GM11168 (cell line): ENCODE results near the gene DCPS.
"Not testable (repeated sequence)": the region's sequence is repeated elsewhere in the genome, so short reads cannot be mapped to it uniquely, and the experiment has no call there.

Experiments used
- in situ Hi-C: fragments of 300-500 bp; cut with MboI; formaldehyde crosslinking; loops from one replicate; pipeline ENCODE4 v1.12.0; 2022; ENCODE audit warnings: low sequenced_read_pairs; ENCODE audit not compliant: unreplicated experiment

The DCPS gene

DNA sequence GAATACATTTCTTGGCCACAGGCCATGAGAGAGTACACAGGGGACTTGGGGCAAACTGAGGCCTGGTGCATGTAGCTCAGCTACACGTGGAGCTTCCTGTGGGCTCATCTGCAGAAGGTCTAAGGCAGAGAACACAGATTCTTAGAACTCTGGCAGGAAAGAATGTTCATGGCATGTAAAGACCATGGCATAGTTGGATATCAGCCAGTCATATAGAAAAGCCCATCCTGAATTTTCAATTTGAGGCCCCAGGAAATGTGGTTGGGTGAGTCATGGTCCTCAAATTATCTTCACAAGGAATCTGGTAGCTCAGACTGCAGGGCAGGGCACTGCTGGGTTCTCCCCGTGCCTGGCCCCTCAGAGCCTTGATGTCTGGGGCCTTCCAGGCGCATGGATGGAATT, 37.9 kb downstream of the DCPS start:
- in situ Hi-C loops = no loop called here

- in situ Hi-C loops = no loop called here
These were observed 39.2 kb downstream of the DCPS start for GRCh38 chr11:126343051-126343450.

- in situ Hi-C loops = no loop called here
These were observed 40.6 kb downstream of the DCPS start for GRCh38 chr11:126344141-126345080.

DNA sequence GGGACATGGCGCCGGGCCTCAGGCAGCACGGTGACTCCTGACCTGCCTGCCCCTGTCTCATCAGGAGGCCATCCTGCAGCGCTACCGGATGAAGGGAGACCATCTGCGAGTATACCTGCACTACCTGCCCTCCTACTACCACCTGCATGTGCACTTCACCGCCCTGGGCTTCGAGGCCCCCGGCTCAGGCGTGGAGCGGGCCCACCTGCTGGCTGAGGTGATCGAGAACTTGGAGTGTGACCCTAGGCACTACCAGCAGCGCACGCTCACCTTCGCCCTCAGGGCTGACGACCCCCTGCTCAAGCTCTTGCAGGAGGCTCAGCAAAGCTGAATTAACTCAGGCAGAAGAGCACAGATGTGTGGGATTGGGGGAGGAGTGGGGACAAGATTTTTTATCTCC, 41.4 kb downstream of the DCPS start:
- in situ Hi-C loops = no loop called here

DNA sequence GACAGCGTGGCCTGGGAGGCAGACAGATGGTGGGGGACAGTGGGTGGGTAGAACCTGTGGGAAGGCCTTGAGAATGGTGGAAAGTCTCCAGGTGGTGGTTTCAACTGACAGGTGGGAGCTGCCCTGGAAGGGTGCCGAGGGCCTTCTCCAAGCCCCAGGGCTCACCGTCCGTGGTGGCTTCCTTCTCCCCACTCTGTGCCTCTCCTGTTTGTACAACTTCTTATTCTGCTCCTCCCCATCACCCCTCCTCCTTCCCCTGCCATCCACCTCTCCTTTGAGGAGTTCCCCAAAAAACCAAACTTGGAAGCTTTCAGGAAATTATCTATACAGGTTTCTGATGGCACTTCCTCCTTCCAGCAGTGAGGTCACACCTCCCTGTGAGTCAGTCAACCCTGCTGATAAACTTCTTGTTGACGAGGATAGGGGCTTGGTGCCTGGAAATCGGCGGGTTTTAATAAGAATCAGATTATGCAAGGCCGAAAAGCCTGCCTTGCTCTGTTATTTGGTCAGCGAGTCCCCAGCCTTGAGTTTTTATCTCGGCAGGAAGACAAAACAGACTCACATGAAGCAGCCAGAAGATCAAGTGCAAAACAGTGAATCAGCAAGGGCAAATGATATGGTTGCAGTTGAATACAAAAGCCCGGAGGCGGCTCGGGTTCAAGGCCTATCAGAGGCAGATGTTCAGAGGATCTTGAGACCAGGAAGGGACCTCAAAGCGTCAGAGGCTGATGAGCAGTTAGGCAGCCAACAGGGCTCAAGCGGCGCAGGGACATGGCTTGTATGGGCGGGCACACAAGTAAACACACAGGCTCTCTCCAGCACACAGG, 42.1 kb downstream of the DCPS start:
- in situ Hi-C loops = no loop called here

DNA sequence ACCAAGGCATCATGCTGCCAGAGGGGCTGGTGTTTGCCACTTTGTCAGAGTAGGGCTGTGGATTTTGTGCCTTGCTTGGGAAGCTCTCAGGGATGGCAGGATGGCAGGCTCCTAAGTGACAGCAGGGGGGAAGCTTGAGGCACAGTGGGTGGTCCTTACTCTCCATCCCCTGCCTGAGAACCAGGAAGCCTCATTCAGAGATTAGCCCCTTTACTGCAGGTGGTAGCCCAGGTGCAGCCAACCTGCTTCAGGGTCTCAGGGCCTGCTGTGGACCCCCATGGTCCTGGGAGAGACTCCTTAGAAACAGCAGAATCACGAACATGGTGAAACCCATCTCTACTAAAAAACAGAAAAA, 42.7 kb downstream of the DCPS start:
- in situ Hi-C loops = no loop called here

DNA sequence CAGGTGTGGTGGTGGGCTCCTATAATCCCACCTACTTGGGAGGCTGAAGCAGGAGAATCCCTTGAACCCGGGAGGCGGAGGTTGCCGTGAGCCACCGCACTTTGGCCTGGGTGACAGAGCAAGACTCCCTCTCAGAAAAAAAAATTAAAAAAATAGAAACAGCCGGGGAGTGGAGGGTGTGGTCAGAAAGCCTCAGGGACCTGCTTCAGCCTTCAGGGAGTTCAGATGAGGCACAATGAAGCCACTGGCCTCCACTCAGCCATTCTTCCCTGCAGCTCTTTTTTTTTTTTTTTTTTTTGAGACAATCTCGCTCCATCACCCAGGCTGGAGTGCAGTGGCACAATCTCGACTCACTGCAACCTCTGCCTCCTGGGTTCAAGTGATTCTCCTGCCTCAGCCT, 43.1 kb downstream of the DCPS start:
- in situ Hi-C loops = not testable (repeated sequence)

- in situ Hi-C loops = no loop called here
These were observed 44.1 kb downstream of the DCPS start for GRCh38 chr11:126347751-126348668.

GRCh38 chr11:126348806-126349582, 45.1 kb downstream of the DCPS start:
- in situ Hi-C loops = no loop called here

GRCh38 chr11:126350836-126351235, 47.0 kb downstream of the DCPS start:
- in situ Hi-C loops = no loop called here

GRCh38 chr11:126352163-126352562, 48.3 kb downstream of the DCPS start:
- in situ Hi-C loops = no loop called here

DNA sequence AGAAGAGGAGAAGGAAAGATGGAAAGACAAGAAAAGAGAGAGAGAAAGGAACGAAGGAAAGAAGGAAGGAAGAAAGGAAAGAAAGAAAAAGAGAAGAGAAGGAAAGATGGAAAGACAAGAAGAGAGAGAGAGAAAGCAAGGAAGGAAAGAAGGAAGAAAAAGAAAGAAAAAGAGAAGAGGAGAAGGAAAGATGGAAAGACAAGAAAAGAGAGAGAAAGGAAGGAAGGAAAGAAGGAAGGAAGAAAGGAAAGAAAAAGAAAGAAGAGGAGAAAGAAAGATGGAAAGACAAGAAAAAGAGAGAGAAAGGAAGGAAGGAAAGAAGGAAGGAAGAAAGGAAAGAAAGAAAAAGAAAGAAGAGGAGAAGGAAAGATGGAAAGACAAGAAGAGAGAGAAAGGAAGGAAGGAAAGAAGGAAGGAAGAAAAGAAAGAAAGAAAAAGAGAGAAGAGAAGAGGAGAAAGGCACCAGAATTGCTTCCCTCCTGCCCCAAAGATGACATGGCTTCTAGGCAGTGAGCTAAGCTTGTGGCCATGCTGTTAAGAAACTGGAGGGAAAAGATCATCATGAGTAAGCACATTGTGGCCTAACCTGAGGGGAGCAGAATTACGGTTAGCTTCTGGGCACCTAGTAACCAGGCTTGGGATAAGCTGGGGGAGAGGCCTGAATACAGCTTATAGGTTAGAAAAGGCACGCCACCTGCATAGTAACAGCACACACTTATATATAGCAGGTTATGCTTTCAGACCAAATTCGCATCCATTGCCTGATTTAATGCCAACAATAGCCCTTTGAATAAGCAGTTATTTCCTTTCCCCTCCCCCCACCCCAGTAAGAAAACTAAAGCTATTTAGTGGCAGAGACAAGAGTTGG, 49.3 kb downstream of the DCPS start:
- in situ Hi-C loops = no loop called here

GRCh38 chr11:126354631-126355323, 50.9 kb downstream of the DCPS start:
- in situ Hi-C loops = no loop called here

DNA sequence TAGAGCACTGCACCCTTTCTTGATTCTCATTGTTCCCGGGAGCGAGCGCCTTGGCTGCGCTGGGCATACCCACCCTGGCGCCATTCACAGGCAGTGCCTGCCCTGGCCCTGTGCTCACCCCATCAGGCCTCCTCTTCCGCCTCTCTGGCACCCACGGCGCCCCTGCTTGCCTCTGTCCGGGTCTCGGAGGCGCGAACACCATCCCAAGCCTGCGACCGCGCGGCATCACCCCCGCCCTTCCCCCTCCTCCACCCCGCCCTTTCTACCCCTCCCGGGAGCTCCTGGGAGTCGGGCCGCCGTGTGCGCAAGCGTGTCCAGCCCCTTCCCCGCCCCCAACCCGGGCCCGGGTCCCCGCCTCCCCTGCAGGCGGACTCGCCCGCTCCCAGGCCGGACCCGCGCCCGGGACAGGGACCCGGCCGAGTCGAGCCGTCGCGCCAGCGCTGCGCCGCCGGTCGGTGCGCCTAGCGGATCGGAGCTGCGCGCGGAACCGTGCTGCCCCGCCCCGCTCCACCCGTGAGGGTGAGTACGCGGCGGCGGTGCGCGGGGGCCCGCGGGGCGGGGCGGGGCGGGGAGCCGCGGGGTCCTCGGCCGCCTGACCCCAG, 51.6 kb downstream of the DCPS start, which contains the start of gene ST3GAL4:
Gene ST3GAL4 (plus strand): TSS at position 363 of the 602 bp plus-strand sequence. CDS start 50,470 bp downstream, outside the sequence.
- in situ Hi-C loops = no loop called here

DNA sequence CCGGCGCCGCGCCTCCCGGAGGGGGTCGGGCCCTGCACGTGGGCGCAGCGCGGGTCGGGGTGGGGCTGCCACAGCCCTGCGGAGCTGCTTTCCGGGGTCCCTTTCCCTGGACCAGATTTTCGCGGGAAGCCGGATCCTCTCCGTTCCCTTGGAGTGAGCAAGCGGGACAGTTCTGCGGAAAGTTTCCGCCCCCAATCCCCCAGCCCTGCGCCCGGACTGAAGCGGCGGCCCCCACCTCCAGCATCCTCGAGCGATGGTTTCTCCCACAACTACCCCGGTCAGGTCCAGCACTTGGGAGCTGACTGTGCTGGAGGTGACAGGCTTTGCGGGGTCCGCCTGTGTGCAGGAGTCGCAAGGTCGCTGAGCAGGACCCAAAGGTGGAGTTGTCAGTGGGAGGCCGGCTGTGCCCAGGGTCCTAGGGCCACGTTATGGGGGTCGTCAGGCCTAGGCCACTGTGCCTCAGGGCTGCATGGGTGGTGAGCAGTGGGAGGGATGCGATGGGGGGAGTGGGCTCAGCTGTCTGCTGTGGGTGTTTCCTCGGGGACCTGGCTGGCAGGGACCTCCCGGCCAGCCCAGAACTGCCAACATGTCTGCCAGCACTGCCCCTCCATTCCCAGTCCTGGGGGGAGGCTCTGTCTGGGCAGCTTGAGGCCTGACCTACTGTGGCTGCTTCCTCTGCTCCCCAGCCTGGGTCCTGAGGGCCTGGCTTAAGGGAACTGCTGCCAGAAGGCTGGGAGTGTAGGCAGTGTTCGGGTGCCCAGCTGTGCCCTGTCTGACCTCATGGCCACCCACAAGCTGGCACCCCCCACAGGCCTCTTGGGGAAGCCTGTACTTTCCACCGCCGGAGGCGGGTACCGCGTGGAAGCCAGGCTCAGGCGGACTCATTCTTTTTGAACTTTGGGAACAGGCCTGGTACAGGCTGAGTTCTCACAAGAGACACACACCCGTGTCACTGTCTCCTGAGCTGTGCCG, 52.4 kb downstream of the DCPS start:
- in situ Hi-C loops = no loop called here
